Endodermal cell (in vitro differentiated cells): ENCODE measurements around the gene TESPA1. TPM values are rescaled to one million over a fixed set of nuclear protein-coding genes. Genes with fewer than 3 reads are reported as not detected.

Experiments
- DNase-seq: peaks from one replicate; pipeline ENCODE4 v3.0.0-alpha.2; 2017
- H3K27ac ChIP-seq: 2 replicates; pipeline ENCODE4 v1.5.1; 2013; ENCODE audit warnings: mild to moderate bottlenecking, low read depth, low read length, moderate library complexity
- H3K27me3 ChIP-seq: 2 replicates; pipeline ENCODE4 v1.6.1; 2013; ENCODE audit warnings: mild to moderate bottlenecking, low read length, moderate library complexity; ENCODE audit not compliant: insufficient read depth, control insufficient read depth, poor library complexity, severe bottlenecking
- H3K36me3 ChIP-seq: 2 replicates; pipeline ENCODE4 v1.7.0; 2013; ENCODE audit warnings: mild to moderate bottlenecking, low read length, moderate library complexity; ENCODE audit not compliant: control insufficient read depth, insufficient read depth
- H3K4me1 ChIP-seq: one replicate; pipeline ENCODE4 v1.7.0; 2013; ENCODE audit warnings: low read length; ENCODE audit not compliant: control insufficient read depth, insufficient read depth
- H3K4me3 ChIP-seq: 2 replicates; pipeline ENCODE4 v1.5.1; 2013; ENCODE audit warnings: mild to moderate bottlenecking, low read length, moderate library complexity
- H3K9ac ChIP-seq: 2 replicates; pipeline ENCODE4 v1.6.1; 2013; ENCODE audit warnings: mild to moderate bottlenecking, low read length, moderate library complexity; ENCODE audit not compliant: poor library complexity, severe bottlenecking; ENCODE audit errors: extremely low read depth
- H3K9me3 ChIP-seq: 2 replicates; pipeline ENCODE4 v1.6.1; 2013; ENCODE audit warnings: mild to moderate bottlenecking, low read length, moderate library complexity; ENCODE audit not compliant: control insufficient read depth
- H3K27ac Mint-ChIP-seq: 2 replicates; pipeline ENCODE4 v1.8.0; 2020; ENCODE audit warnings: mixed read lengths
- H3K27me3 Mint-ChIP-seq: 2 replicates; pipeline ENCODE4 v1.8.0; 2021; ENCODE audit warnings: mild to moderate bottlenecking, mixed read lengths; ENCODE audit not compliant: insufficient read depth
- H3K36me3 Mint-ChIP-seq: 2 replicates; pipeline ENCODE4 v1.8.0; 2020; ENCODE audit warnings: low read depth, mixed read lengths
- H3K4me1 Mint-ChIP-seq: 2 replicates; pipeline ENCODE4 v1.8.0; 2020; ENCODE audit warnings: mixed read lengths
- H3K4me3 Mint-ChIP-seq: 2 replicates; pipeline ENCODE4 v1.8.0; 2020; ENCODE audit warnings: mild to moderate bottlenecking, moderate library complexity, mixed read lengths
- H3K9me3 Mint-ChIP-seq: 2 replicates; pipeline ENCODE4 v1.8.0; 2020; ENCODE audit warnings: mild to moderate bottlenecking, mixed read lengths
- WGBS, 2 experiments: methylation state at CpG; one replicate each; pipeline versions ENCODE4 v1.1.5 to v1.1.7; 2013; ENCODE audit warnings: missing lambda C conversion rate in 2 of 2, mixed read lengths in 1 of 2; ENCODE audit not compliant: insufficient coverage in 1 of 2, insufficient read length in 1 of 2; 5-methylcytosine and 5-hydroxymethylcytosine counted together
- total RNA-seq, 2 donors: library from RNA; stranded (reverse); fragmentation: NEBNext Ultra II Directional in 1 of 2; extraction: Animal tissue kit (Norgen Biotek cat#: 25700) in 1 of 2; gene quantifications; 2 replicates in 1 of 2; 3 replicates in 1 of 2; pipeline ENCODE4 v1.2.1, GENCODE V29; 2021
- TF ChIP-seq, protein P1 (sequence below): fragments of 200-600 bp; sonication (generic); conservative IDR thresholded peaks from 2 replicates; pipeline ENCODE4 v1.5.0; 2021; ENCODE audit warnings: antibody characterized with exemption, mild to moderate bottlenecking

The TESPA1 gene
- total RNA-seq, 2 donors from 2014 or later, result not detected

DNA sequence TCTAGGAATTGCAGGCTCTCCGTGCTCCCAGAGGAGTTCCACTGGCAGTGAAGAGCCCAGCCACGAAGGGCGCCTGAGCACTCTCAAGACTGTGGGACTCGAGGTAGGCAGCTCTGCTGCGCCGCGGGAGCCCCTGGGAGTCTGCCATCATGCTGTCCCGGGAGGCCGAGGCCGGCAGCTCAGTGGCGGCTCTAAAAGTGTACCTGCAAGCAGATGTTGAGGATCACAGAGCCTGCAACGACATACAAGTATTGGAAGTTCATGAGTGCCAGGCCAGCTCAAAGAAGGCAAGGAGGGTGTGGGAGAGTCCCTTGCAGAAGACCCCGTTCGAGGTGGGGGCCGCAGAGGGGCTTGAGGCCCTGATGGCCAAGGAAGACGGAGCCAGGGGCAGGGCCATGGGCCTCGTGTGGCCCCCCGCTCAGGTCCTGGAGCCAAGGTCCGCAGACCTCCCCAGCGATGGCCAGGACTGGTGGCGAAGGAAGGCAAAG, 67.5 kb downstream of the TESPA1 start:
- H3K4me1 Mint-ChIP-seq, result peaks cover 8% of the 10 kb centered on the region
- no peaks in the 10 kb centered on the region for H3K9me3 ChIP-seq
- no peak overlapping the region for H3K9ac ChIP-seq
- no peak overlapping the region for H3K4me3 ChIP-seq
- peaks cover 3% of the 10 kb centered on the region for H3K36me3 Mint-ChIP-seq
- H3K4me3 Mint-ChIP-seq, result no peak overlapping the region
- no peak overlapping the region for H3K27ac ChIP-seq
- no peak for DNase-seq
- 91 to 94% methylated on average over 8 to 21 of the region's 21 CpGs for WGBS, 2 experiments
- peaks cover 3% of the 10 kb centered on the region for H3K4me1 ChIP-seq
- peaks cover 2% of the 10 kb centered on the region for H3K27me3 Mint-ChIP-seq
- no peaks in the 10 kb centered on the region for H3K27me3 ChIP-seq
- H3K9me3 Mint-ChIP-seq, result peaks cover 8% of the 10 kb centered on the region
- TF ChIP-seq, protein P1, sequence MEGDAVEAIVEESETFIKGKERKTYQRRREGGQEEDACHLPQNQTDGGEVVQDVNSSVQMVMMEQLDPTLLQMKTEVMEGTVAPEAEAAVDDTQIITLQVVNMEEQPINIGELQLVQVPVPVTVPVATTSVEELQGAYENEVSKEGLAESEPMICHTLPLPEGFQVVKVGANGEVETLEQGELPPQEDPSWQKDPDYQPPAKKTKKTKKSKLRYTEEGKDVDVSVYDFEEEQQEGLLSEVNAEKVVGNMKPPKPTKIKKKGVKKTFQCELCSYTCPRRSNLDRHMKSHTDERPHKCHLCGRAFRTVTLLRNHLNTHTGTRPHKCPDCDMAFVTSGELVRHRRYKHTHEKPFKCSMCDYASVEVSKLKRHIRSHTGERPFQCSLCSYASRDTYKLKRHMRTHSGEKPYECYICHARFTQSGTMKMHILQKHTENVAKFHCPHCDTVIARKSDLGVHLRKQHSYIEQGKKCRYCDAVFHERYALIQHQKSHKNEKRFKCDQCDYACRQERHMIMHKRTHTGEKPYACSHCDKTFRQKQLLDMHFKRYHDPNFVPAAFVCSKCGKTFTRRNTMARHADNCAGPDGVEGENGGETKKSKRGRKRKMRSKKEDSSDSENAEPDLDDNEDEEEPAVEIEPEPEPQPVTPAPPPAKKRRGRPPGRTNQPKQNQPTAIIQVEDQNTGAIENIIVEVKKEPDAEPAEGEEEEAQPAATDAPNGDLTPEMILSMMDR, result no peak
- no peak overlapping the region for H3K27ac Mint-ChIP-seq
- H3K36me3 ChIP-seq, result no peaks in the 10 kb centered on the region

Other genes with a start within 250 kb of the TESPA1 start
- not detected for gene MUCL1, start 130.2 kb downstream of the TESPA1 start, total RNA-seq
- gene NEUROD4, start 35.2 kb upstream of the TESPA1 start, total RNA-seq, result not detected
- gene OR9K2, start 141.6 kb upstream of the TESPA1 start, total RNA-seq, result not detected
- gene OR10A7, start 236.3 kb upstream of the TESPA1 start, total RNA-seq, result not detected